LNCaP clone FGC (cell line): ENCODE measurements around the gene CLEC16A.

Source experiments
- DNase-seq: peaks from one replicate; pipeline ENCODE4 v3.0.0-alpha.2; 2011; ENCODE audit warnings: low read depth
- H3K4me3 ChIP-seq: 2 replicates; pipeline ENCODE4 v1.5.1; 2011; ENCODE audit warnings: mild to moderate bottlenecking, low read depth, low read length, control low read depth
- TF ChIP-seq, protein P1 (sequence below): IDR thresholded peaks from 2 replicates; pipeline ENCODE4 v1.5.1; 2012; ENCODE audit warnings: mild to moderate bottlenecking; ENCODE audit not compliant: control insufficient read depth, insufficient read depth; ENCODE audit errors: extremely low read depth

The CLEC16A gene

DNA sequence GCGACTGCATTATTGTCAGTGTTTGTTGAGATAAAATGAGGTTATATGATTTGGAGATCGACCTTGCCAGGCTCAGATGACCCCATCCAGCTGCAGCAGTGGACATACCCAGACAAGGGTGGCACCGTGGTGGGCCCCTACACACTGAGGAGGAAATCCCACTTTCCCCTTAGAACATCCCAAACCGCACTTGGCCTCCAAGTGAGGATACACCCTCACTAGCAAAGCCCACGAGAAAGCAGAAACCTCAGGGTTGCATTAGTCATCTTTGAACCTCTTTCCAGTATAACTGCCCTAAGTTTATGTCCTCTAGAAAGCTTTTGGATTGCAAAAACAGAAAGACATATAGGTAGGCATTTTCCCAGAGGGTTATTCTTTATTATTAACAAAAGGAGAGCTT, 101.5 kb downstream of the CLEC16A start:
- no peak for DNase-seq
- no peak overlapping the region for H3K4me3 ChIP-seq
- TF ChIP-seq, protein P1, sequence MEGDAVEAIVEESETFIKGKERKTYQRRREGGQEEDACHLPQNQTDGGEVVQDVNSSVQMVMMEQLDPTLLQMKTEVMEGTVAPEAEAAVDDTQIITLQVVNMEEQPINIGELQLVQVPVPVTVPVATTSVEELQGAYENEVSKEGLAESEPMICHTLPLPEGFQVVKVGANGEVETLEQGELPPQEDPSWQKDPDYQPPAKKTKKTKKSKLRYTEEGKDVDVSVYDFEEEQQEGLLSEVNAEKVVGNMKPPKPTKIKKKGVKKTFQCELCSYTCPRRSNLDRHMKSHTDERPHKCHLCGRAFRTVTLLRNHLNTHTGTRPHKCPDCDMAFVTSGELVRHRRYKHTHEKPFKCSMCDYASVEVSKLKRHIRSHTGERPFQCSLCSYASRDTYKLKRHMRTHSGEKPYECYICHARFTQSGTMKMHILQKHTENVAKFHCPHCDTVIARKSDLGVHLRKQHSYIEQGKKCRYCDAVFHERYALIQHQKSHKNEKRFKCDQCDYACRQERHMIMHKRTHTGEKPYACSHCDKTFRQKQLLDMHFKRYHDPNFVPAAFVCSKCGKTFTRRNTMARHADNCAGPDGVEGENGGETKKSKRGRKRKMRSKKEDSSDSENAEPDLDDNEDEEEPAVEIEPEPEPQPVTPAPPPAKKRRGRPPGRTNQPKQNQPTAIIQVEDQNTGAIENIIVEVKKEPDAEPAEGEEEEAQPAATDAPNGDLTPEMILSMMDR = no peak

DNA sequence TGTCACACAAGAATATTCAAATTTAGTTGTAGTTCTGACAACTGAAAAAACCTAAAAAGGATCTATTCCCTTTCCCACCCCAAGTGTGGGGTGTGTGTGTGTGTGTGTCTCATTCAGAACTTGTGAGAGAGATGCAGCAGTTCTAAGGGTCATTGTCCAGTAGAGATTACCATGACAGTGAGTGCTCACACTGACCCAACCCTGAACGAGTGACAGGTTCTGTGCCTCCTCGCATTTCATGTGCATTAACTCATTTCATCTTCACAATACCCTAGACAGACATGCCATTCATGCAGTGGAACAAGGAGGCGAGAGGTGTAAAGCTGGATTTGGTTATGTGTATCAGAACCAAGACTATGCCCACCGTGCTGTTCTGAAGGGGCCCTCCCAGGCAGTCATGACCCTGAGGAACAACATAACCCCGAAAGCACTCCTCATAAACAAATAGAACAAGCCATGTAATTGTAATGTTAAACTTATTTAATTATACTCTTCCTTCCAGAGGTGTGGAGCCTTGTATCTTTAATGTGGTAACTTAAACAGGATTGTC, 102.1 kb downstream of the CLEC16A start:
- no peak overlapping the region for H3K4me3 ChIP-seq
- TF ChIP-seq, protein P1 = no peak
- DNase-seq = no peak

DNA sequence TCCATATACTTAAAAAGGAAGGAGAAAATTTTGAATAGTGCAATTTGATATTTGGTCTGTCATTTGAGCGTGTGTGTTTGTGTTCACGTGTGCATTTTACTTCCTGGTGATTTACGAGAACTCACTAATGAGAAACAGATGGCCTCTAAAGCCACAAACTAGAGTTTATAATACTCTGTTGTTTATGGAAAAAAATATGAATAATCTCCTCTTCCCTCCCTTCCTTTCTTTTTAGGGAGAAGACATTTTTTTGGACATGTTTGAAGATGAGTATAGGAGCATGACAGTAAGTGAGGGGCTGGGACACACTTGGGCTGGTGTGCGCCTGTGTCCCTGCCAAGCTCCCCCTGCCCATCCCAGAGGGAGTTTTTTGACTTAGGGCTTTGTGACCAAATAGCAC, 102.7 kb downstream of the CLEC16A start:
- TF ChIP-seq, protein P1 = no peak
- H3K4me3 ChIP-seq = no peak overlapping the region
- DNase-seq = no peak

DNA sequence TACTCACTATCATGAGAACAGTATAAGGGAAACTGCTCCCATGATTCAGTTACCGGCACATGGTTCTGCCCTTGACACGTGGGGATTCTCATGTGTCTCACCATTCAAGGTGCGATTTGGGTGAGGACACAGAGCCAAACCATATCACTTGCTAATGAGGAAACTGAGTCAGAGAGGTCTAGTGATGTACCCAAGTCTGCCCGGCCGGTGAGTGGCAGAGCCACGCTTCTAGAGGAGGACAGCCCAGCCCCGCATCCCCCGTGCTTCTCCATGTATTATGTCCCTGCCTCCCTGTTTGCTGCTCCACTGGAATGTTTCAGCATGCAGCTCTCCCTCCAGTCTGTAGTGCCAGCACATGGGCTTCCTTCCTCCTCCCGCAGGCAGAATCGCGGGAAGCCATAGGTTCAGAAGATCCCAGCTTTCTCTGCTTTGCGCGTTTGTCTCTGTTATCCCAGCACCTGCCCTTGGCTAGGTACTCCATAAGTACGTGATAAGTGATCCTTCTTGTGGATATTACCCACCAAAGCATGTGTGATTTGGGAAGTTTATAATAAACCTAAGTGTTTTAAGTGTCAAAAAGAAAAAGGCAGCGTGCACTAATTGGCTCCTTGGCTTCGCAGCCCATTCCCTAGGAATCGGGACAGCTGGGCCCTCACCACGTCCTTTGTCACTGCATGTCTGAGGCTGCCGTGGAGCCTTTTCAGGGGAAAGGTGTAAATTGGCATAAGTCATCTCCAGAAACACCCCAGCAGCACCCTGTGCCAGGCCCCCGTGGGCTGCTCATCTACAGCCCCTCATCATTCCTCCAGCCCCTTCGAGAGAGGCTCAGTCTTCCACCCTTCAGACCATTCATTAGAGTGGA, 103.8 kb downstream of the CLEC16A start:
- DNase-seq = no peak
- TF ChIP-seq, protein P1 = no peak
- H3K4me3 ChIP-seq = no peak overlapping the region

DNA sequence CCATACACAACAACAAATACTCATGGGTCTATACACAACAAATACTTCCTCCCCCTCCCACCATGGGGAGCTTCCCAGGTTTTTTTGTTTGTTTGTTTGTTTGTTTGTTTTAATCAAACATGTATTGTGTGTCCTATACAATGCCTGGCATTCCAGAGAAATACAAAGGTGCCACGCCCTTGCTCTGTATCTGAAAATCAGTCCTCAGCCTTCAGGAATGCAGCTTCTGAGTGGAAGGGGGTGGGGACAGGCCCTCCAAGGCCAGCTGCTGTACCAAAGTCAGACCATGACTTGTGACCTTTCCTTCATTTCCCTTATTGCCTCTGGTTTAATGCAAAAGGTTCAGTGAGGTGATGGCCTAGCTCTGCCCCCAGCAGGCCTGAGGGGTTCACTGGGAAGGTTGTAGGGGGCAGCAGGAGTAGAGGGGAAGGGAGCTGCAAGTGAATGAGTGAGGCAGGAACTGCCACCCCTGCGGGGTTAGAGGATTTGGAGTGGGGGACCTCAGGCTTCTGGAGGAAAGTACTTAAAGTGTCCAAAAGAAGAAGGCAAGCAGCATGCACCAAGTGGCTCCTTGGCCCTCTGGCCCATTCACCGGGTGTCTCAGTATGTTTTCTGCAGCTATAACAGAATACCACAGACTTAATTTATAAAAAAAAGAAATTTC, 105.2 kb downstream of the CLEC16A start:
- TF ChIP-seq, protein P1 = no peak
- DNase-seq = no peak
- H3K4me3 ChIP-seq = no peak overlapping the region

DNA sequence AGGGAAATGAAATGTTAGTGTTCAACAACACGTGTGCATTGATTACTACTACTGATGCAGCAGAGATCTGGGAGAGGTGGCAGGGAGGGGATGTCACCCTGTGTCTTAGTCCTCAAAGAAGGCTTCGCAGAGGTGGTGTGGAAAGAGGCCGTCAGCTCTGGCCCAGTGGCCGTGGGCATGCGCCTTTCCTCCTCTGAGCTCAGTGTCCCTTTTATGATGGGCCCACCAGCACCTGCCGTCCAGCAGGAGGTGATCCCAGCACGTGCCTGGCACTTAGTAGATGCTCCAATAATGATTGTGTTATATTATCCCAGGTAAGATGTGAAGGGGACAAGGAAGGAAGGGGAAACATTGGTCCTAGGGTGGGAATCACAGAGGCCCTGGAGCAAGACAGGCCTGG, 106.2 kb downstream of the CLEC16A start:
- no peak for DNase-seq
- TF ChIP-seq, protein P1 = no peak
- no peak overlapping the region for H3K4me3 ChIP-seq
